GM12878 (cell line): ENCODE results near the gene TMEM131L. TPM values are rescaled to one million over a fixed set of nuclear protein-coding genes. Genes with fewer than 3 reads are reported as not detected.

Experiments used
- ATAC-seq: fragments of 200-7000 bp; cut with Tn5 transposase; 3 replicates; pipeline ENCODE4 v1.9.1; 2020; ENCODE audit warnings: mild to moderate bottlenecking, moderate library complexity
- BruUV-seq: library from RNA; stranded (reverse); fragments of 400-500 nt; replicated peaks from 2 replicates; lab custom pipeline; 2021; lab: Mats Ljungman, UMichigan
- CTCF ChIA-PET: fragments of 300-600 bp; sonication (Branson Sonifier 250); formaldehyde crosslinking; extraction: SDS; loops from one replicate; lab custom pipeline; 2021; ENCODE audit warnings: inconsistent platforms; lab: Yijun Ruan, JAX
- POLR2A ChIA-PET: fragments of 350-600 bp; formaldehyde crosslinking; extraction: SDS; loops from one replicate; lab custom pipeline; 2021; ENCODE audit warnings: inconsistent platforms; lab: Charles Lee
- RAD21 ChIA-PET: fragments of 300-600 bp; sonication (Branson Sonifier 250); formaldehyde crosslinking; loops from one replicate; lab custom pipeline; 2023; ENCODE audit warnings: antibody characterized with exemption; ENCODE audit not compliant: unreplicated experiment; lab: Charles Lee
- SMC1A ChIA-PET: fragments of 300-600 bp; sonication (Branson Sonifier 250); formaldehyde crosslinking; loops from one replicate; lab custom pipeline; 2023; ENCODE audit not compliant: unreplicated experiment, uncharacterized antibody; lab: Charles Lee
- DNase-seq: peaks from one replicate; pipeline ENCODE4 v3.0.0-alpha.2; 2011; ENCODE audit warnings: low read depth, low spot score
- FAIRE-seq: peaks from 3 replicates; lab custom pipeline; 2011; peaks lifted over from hg19 to GRCh38; lab: Jason Lieb, UNC
- H2AFZ ChIP-seq: 2 replicates; pipeline ENCODE4 v1.6.0; 2011; ENCODE audit warnings: low read depth, low read length, control low read depth; ENCODE audit not compliant: control insufficient read depth
- H3K27ac ChIP-seq: 2 replicates; pipeline ENCODE4 v1.5.1; 2011; ENCODE audit warnings: control low read depth; ENCODE audit not compliant: control insufficient read depth, insufficient read depth
- H3K27me3 ChIP-seq, 2 experiments: replicated peaks in 1 of 2; 2 replicates each; pipeline versions ENCODE4 v1.6.0 to v1.6.1; 2011; ENCODE audit warnings: low read length in 1 of 2; ENCODE audit not compliant: control insufficient read depth in 2 of 2, insufficient read depth in 2 of 2
- H3K36me3 ChIP-seq, 2 experiments: 2 replicates each; pipeline ENCODE4 v1.5.1; 2011; ENCODE audit warnings: low read length in 1 of 2; ENCODE audit not compliant: control insufficient read depth in 2 of 2, insufficient read depth in 2 of 2
- H3K4me1 ChIP-seq: 2 replicates; pipeline ENCODE4 v1.6.1; 2011; ENCODE audit warnings: mild to moderate bottlenecking, low read length, moderate library complexity, mixed read lengths; ENCODE audit not compliant: control insufficient read depth, insufficient read depth
- H3K4me2 ChIP-seq: 2 replicates; pipeline ENCODE4 v1.6.0; 2011; ENCODE audit warnings: control low read depth; ENCODE audit not compliant: control insufficient read depth, insufficient read depth
- H3K4me3 ChIP-seq: fragments of 200-600 bp; sonication (generic); 2 replicates; pipeline ENCODE4 v1.5.1; 2016
- H3K79me2 ChIP-seq: 2 replicates; pipeline ENCODE4 v1.6.0; 2011; ENCODE audit warnings: low read length; ENCODE audit not compliant: control insufficient read depth, insufficient read depth
- H3K9ac ChIP-seq: 2 replicates; pipeline ENCODE4 v1.8.0; 2011; ENCODE audit warnings: low read length, control low read depth, mixed read lengths; ENCODE audit not compliant: control insufficient read depth, insufficient read depth
- H3K9me3 ChIP-seq: replicated peaks from 3 replicates; pipeline ENCODE4 v1.5.1; 2011; ENCODE audit warnings: mild to moderate bottlenecking, low read length; ENCODE audit not compliant: control insufficient read depth, insufficient read depth
- H4K20me1 ChIP-seq: 2 replicates; pipeline ENCODE4 v1.6.0; 2011; ENCODE audit not compliant: control insufficient read depth, insufficient read depth
- CBX5 ChIP-seq: sonication (generic); IDR thresholded peaks from 2 replicates; pipeline ENCODE4 v1.6.1; 2016; ENCODE audit warnings: low read depth, moderate library complexity, mild to moderate bottlenecking, inconsistent platforms
- CHD1 ChIP-seq: IDR thresholded peaks from 2 replicates; pipeline ENCODE4 v1.6.1; 2012; ENCODE audit warnings: low read depth, low read length, improper control_type of control experiment
- CREM ChIP-seq: IDR thresholded peaks from 2 replicates; pipeline ENCODE4 v1.6.1; 2014; ENCODE audit warnings: antibody characterized with exemption, low read depth
- CTCF ChIP-seq, 3 experiments: IDR thresholded peaks in 2 of 3; conservative IDR thresholded peaks in 1 of 3; 2 replicates each; pipeline ENCODE4 v1.5.1; 2011; ENCODE audit warnings: low read depth in 3 of 3, low read length in 3 of 3, mild to moderate bottlenecking in 3 of 3, control low read depth in 2 of 3, moderate library complexity in 2 of 3, inconsistent platforms in 1 of 3, mixed read lengths in 1 of 3; ENCODE audit not compliant: control insufficient read depth in 2 of 3, insufficient read depth in 1 of 3; ENCODE audit errors: extremely low read depth in 1 of 3
- KLF5 ChIP-seq: fragments of 450-650 bp; IDR thresholded peaks from 2 replicates; pipeline ENCODE4 v1.6.1; 2014; ENCODE audit warnings: mild to moderate bottlenecking; ENCODE audit not compliant: partially characterized antibody
- MAX ChIP-seq: IDR thresholded peaks from 2 replicates; pipeline ENCODE4 v1.6.1; 2012; ENCODE audit warnings: low read depth, low read length, improper control_type of control experiment
- MTA2 ChIP-seq: fragments of 450-650 bp; IDR thresholded peaks from 2 replicates; pipeline ENCODE4 v1.6.1; 2016; ENCODE audit warnings: low read depth, mild to moderate bottlenecking, moderate library complexity
- NBN ChIP-seq: fragments of 450-650 bp; IDR thresholded peaks from 2 replicates; pipeline ENCODE4 v1.6.1; 2016
- NFYB ChIP-seq: IDR thresholded peaks from 2 replicates; pipeline ENCODE4 v1.6.1; 2011; ENCODE audit warnings: low read depth, mild to moderate bottlenecking, low read length, improper control_type of control experiment, moderate library complexity; ENCODE audit not compliant: insufficient read depth
- NR2C1 ChIP-seq: fragments of 450-650 bp; IDR thresholded peaks from 2 replicates; pipeline ENCODE4 v1.6.1; 2017; ENCODE audit warnings: antibody characterized with exemption, mild to moderate bottlenecking, moderate library complexity
- NRF1 ChIP-seq: conservative IDR thresholded peaks from 2 replicates; pipeline ENCODE4 v1.6.1; 2011; ENCODE audit warnings: mild to moderate bottlenecking, low read depth, low read length, improper control_type of control experiment
- PAX8 ChIP-seq: fragments of 450-650 bp; IDR thresholded peaks from 2 replicates; pipeline ENCODE4 v1.6.1; 2017; ENCODE audit warnings: mild to moderate bottlenecking, moderate library complexity
- SMARCA5 ChIP-seq: fragments of 450-650 bp; IDR thresholded peaks from 2 replicates; pipeline ENCODE4 v1.6.1; 2017; ENCODE audit warnings: mild to moderate bottlenecking
- WGBS: methylation state at CpG from one replicate; pipeline ENCODE4 v1.1.6; 2016; ENCODE audit warnings: low lambda C conversion rate; ENCODE audit not compliant: insufficient replicate concordance, insufficient coverage; ENCODE audit errors: missing lambda C conversion rate; 5-methylcytosine and 5-hydroxymethylcytosine counted together
- in situ Hi-C: fragments of 300-500 bp; cut with MboI; formaldehyde crosslinking; loops from 9 replicates; pipeline ENCODE4 v1.14.3; 2018; ENCODE audit warnings: mixed read lengths
- intact Hi-C: fragments of 100-400 bp; cut with micrococcal nuclease; formaldehyde crosslinking; loops from one replicate; pipeline ENCODE4 v1.14.2; 2022; ENCODE audit not compliant: unreplicated experiment
- polyA plus RNA-seq, 11 experiments: library from polyadenylated mRNA; depleted of rRNA in 4 of 11; unstranded in 6 of 11; stranded (reverse) in 5 of 11; fragments of >200 nt; fragmentation: Nextera tagmentation in 4 of 11; fragmentation: Illumina TruSeq in 1 of 11; extraction: Ambion mirVana in 4 of 11; extraction: Trizol in 1 of 11; gene quantifications; 1 replicate in 1 of 11; 2 replicates in 10 of 11; pipeline versions ENCODE4 v1.2.1 to v1.2.3, GENCODE V29; 2011 to 2016; ENCODE audit warnings: inconsistent platforms in 2 of 11, missing spikeins in 2 of 11, low read depth in 1 of 11
- total RNA-seq, 4 experiments: library from RNA; depleted of rRNA in 3 of 4; stranded (reverse); fragments of >200 nt in 3 of 4; fragmentation: Illumina TruSeq in 1 of 4; extraction: Trizol in 1 of 4; gene quantifications; 2 replicates each; pipeline versions ENCODE4 v1.2.1 to v1.2.3, GENCODE V29; 2013 to 2021

Gene TMEM131L
- total and polyA plus RNA-seq, 10 of the 15 experiments (the other 5 are each of a cell fraction or from before 2014, with no cell fraction given) = 8.5 to 101 (median 74.4) TPM

GRCh38 chr4:153594210-153594609 lies 128.1 kb downstream of the TMEM131L start:
- SMC1A ChIA-PET = interaction anchor here (0.8 to 2.8 kb wide), 5 partner anchors 10 to 164 kb away, joined by 3 to 8 read pairs (median 4); no protein-coding TSS in a partner anchor
- Histone ChIP-seq H3K27me3 (no peaks in the 10 kb centered on the region), H3K9me3 (no peaks in the 10 kb centered on the region), H3K79me2 (no peaks in the 10 kb centered on the region; the same call in 1 of the 2 replicates), H4K20me1 (no peaks in the 10 kb centered on the region), H3K4me1 (no peaks in the 10 kb centered on the region), H3K9ac (no peak overlapping the region), H3K4me3 (no peak overlapping the region), H3K27ac (no peak overlapping the region), H3K36me3 (peaks cover 20 to 51% of the 10 kb centered on the region in 2 experiments), H2AFZ (no peak overlapping the region), H3K4me2 (no peak overlapping the region)
- POLR2A ChIA-PET = interaction anchor here (1.1 kb wide), 1 partner anchor 10 kb away, joined by 4 read pairs; no protein-coding TSS in a partner anchor
- DNase-seq (no peak), FAIRE-seq (no peak), ATAC-seq (no peak)
- TF ChIP-seq CBX5 (no peak), SMARCA5 (no peak), NFYB (no peak), PAX8 (no peak), KLF5 (no peak), NBN (no peak), MTA2 (no peak), CHD1 (no peak), MAX (no peak), CREM (no peak), CTCF (IDR thresholded peaks at IDR 0.05 in 2 of 3, conservative IDR thresholded peaks at IDR 0.05 in 1 of 3; ENCODE audit: control insufficient read depth in 2 of 3, extremely low read depth in 1 of 3, insufficient read depth in 1 of 3, low read depth in 3 of 3, low read length in 3 of 3) (no peak), NR2C1 (no peak), NRF1 (no peak)
- WGBS = 55% methylated on average over 2 of the region's 2 CpGs
- RAD21 ChIA-PET = interaction anchor here (1.2 kb wide), 1 partner anchor 9 kb away, joined by 4 read pairs; no protein-coding TSS in a partner anchor
- in situ Hi-C loops = no loop called here
- CTCF ChIA-PET = interaction anchor here (0.6 to 2.4 kb wide), 4 partner anchors 10 to 162 kb away, joined by 3 to 6 read pairs (median 6); no protein-coding TSS in a partner anchor
- intact Hi-C loops = no loop called here
- BruUV-seq = no TSS peak
